ENCODE data around the gene RMND5A. TPM values are rescaled to one million over a fixed set of nuclear protein-coding genes. Genes with fewer than 3 reads are reported as not detected.
A peak's percentile ranks its signal among the peaks of the same experiment; 100 is the strongest.

Gene RMND5A
- polyA plus RNA-seq, 1 of the 3 experiments (the other 2 are of a cell fraction) = 4.3 TPM

DNA sequence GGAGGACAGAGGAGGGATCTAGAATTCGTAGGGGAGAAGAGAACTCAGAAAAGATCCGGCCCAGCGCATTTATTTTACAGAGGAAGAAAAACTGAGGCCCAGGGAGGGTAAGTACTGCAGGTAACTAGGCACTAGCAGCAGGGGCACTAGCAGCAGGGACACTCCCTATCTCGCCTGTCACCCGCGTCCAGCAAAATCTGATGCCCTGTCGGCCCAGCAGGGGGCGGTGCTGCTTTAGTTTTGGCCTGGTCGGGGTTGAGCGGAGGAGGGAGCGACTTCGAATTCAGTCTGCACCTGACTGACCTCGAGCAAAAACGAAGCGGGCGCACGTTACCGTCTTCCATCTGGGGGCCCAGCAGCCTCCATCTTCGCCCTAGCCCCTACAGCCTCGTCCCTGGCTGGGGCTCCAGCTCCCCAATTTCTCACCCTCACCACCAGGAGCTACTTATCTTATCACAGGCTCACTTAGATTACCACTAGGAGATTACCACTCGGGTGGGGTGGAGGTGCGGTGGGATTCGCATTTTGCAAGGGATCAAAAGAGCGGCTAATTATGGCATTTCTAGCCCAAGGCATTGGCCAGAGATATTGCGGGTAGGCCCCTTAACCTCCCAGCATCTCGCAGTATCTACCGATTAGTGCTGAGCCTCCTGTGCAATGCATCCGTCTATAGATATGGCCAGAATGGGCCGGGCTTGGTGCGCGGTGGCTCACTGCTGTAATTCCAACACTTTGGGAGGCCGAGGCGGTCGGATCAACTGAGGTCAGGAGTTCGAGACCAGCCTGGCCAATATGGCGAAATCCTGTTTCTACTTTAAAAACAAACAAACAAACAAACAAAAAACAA is 88.4 kb downstream of the RMND5A start:
- no peaks in the 10 kb centered on the region; the same call in 1 of the 2 replicates for H3K27me3 ChIP-seq (ENCODE audit: insufficient read depth)
- peak overlapping the region; percentile 98 for H3K4me2 ChIP-seq
- H3K9ac ChIP-seq = no peak overlapping the region
- peaks cover 0 to 11% of the 10 kb centered on the region in 2 experiments; a peak in 2 of 4 replicates for H3K4me1 ChIP-seq (ENCODE audit: control insufficient read depth in 1 of 2, insufficient read depth in 2 of 2, low read depth in 1 of 2, low read length in 1 of 2)
- WGBS (ENCODE audit: low lambda C conversion rate) = 20% methylated on average over 32 of the region's 36 CpGs
- H3K27ac ChIP-seq (ENCODE audit: low read depth in 2 of 2, low read length in 1 of 2) = peak overlapping the region in 1 of 2 experiments; percentile 73; a peak in 2 of 4 replicates
- H4K20me1 ChIP-seq (ENCODE audit: insufficient read depth) = no peaks in the 10 kb centered on the region
- H3K9me3 ChIP-seq = no peaks in the 10 kb centered on the region
- H2AFZ ChIP-seq (ENCODE audit: low read depth) = peak overlapping the region; percentile 92
- H3K79me2 ChIP-seq (ENCODE audit: insufficient read depth) = no peaks in the 10 kb centered on the region
- CTCF ChIA-PET = interaction anchor here (0.6 to 2.7 kb wide), 14 partner anchors 9 to 246 kb away, joined by 3 to 25 read pairs (median 4); partner anchors contain the start of genes CD8A and CHMP3
- peak overlapping the region; percentile 53 to 70 for H3K4me3 ChIP-seq (ENCODE audit: low read depth in 2 of 2, low read length in 1 of 2)
- H3F3A ChIP-seq (replicated peaks; ENCODE audit: insufficient read depth) = no peaks in the 10 kb centered on the region
- H3K9me2 ChIP-seq = no peaks in the 10 kb centered on the region
- peak; percentile 96 for DNase-seq
- POLR2A ChIA-PET = interaction anchor here (0.6 to 1.2 kb wide), 3 partner anchors 11 to 21 kb away, joined by 3 read pairs; no protein-coding TSS in a partner anchor
- H3K36me3 ChIP-seq (replicated peaks in 1 of 2; ENCODE audit: control insufficient read depth in 1 of 2, insufficient read depth in 2 of 2, low read length in 1 of 2) = no peaks in the 10 kb centered on the region
- TF ChIP-seq TEAD4 (IDR thresholded peaks at IDR 0.05; ENCODE audit: borderline replicate concordance, insufficient read depth) = no peak
- TF ChIP-seq, protein P1, sequence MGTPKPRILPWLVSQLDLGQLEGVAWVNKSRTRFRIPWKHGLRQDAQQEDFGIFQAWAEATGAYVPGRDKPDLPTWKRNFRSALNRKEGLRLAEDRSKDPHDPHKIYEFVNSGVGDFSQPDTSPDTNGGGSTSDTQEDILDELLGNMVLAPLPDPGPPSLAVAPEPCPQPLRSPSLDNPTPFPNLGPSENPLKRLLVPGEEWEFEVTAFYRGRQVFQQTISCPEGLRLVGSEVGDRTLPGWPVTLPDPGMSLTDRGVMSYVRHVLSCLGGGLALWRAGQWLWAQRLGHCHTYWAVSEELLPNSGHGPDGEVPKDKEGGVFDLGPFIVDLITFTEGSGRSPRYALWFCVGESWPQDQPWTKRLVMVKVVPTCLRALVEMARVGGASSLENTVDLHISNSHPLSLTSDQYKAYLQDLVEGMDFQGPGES (IDR thresholded peaks at IDR 0.05; ENCODE audit: low read depth, low read length) = no peak
- TF ChIP-seq EZH2phosphoT487 (IDR thresholded peaks at IDR 0.05; ENCODE audit: borderline replicate concordance, low read depth) = no peak
- no peak for TF ChIP-seq GABPA (IDR thresholded peaks at IDR 0.05; ENCODE audit: low read depth)
- TF ChIP-seq ELF1 (IDR thresholded peaks at IDR 0.05) = no peak
- TF ChIP-seq RFX5 (IDR thresholded peaks at IDR 0.05; ENCODE audit: low read length) = no peak
- TF ChIP-seq FOXJ3 (CRISPR knock-in tag; IDR thresholded peaks at IDR 0.05) = no peak
- TF ChIP-seq MXI1 (IDR thresholded peaks at IDR 0.05; ENCODE audit: low read depth, low read length) = peak; percentile 19; the same call in 1 of the 2 replicates
- no peak for TF ChIP-seq FOXM1 (IDR thresholded peaks at IDR 0.05; ENCODE audit: low read depth)
- TF ChIP-seq RCOR1 (IDR thresholded peaks at IDR 0.05; ENCODE audit: low read length) = peak; percentile 24; the same call in 1 of the 2 replicates
- TF ChIP-seq, protein P2, sequence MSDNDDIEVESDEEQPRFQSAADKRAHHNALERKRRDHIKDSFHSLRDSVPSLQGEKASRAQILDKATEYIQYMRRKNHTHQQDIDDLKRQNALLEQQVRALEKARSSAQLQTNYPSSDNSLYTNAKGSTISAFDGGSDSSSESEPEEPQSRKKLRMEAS (IDR thresholded peaks at IDR 0.05; ENCODE audit: low read depth) = peak; percentile 77
- TF ChIP-seq, protein P3, sequence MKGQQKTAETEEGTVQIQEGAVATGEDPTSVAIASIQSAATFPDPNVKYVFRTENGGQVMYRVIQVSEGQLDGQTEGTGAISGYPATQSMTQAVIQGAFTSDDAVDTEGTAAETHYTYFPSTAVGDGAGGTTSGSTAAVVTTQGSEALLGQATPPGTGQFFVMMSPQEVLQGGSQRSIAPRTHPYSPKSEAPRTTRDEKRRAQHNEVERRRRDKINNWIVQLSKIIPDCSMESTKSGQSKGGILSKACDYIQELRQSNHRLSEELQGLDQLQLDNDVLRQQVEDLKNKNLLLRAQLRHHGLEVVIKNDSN (IDR thresholded peaks at IDR 0.05; ENCODE audit: borderline replicate concordance, low read depth) = no peak
- TF ChIP-seq TCF12 (IDR thresholded peaks at IDR 0.05) = no peak
- TF ChIP-seq, protein P4, sequence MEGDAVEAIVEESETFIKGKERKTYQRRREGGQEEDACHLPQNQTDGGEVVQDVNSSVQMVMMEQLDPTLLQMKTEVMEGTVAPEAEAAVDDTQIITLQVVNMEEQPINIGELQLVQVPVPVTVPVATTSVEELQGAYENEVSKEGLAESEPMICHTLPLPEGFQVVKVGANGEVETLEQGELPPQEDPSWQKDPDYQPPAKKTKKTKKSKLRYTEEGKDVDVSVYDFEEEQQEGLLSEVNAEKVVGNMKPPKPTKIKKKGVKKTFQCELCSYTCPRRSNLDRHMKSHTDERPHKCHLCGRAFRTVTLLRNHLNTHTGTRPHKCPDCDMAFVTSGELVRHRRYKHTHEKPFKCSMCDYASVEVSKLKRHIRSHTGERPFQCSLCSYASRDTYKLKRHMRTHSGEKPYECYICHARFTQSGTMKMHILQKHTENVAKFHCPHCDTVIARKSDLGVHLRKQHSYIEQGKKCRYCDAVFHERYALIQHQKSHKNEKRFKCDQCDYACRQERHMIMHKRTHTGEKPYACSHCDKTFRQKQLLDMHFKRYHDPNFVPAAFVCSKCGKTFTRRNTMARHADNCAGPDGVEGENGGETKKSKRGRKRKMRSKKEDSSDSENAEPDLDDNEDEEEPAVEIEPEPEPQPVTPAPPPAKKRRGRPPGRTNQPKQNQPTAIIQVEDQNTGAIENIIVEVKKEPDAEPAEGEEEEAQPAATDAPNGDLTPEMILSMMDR (IDR thresholded peaks at IDR 0.05) = peak; percentile 89
- TF ChIP-seq, protein P5, sequence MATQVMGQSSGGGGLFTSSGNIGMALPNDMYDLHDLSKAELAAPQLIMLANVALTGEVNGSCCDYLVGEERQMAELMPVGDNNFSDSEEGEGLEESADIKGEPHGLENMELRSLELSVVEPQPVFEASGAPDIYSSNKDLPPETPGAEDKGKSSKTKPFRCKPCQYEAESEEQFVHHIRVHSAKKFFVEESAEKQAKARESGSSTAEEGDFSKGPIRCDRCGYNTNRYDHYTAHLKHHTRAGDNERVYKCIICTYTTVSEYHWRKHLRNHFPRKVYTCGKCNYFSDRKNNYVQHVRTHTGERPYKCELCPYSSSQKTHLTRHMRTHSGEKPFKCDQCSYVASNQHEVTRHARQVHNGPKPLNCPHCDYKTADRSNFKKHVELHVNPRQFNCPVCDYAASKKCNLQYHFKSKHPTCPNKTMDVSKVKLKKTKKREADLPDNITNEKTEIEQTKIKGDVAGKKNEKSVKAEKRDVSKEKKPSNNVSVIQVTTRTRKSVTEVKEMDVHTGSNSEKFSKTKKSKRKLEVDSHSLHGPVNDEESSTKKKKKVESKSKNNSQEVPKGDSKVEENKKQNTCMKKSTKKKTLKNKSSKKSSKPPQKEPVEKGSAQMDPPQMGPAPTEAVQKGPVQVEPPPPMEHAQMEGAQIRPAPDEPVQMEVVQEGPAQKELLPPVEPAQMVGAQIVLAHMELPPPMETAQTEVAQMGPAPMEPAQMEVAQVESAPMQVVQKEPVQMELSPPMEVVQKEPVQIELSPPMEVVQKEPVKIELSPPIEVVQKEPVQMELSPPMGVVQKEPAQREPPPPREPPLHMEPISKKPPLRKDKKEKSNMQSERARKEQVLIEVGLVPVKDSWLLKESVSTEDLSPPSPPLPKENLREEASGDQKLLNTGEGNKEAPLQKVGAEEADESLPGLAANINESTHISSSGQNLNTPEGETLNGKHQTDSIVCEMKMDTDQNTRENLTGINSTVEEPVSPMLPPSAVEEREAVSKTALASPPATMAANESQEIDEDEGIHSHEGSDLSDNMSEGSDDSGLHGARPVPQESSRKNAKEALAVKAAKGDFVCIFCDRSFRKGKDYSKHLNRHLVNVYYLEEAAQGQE (IDR thresholded peaks at IDR 0.05; ENCODE audit: low read depth, low read length) = 0 out of 2 replicates have a peak, but pooled peaks have one; percentile 19
- TF ChIP-seq NRF1 (IDR thresholded peaks at IDR 0.05; ENCODE audit: low read depth, low read length) = no peak
- peak; percentile 82 for TF ChIP-seq GATA2 (CRISPR knock-in tag; IDR thresholded peaks at IDR 0.05)
- TF ChIP-seq SMC3 (IDR thresholded peaks at IDR 0.05; ENCODE audit: low read depth, low read length) = peak; percentile 85
- TF ChIP-seq USF2 (IDR thresholded peaks at IDR 0.05; ENCODE audit: borderline replicate concordance, low read depth, low read length) = no peak
- TF ChIP-seq CHD2 (IDR thresholded peaks at IDR 0.05; ENCODE audit: low read length, partially characterized antibody) = no peak
- no peak for TF ChIP-seq YY1 (IDR thresholded peaks at IDR 0.05; ENCODE audit: low read depth)
- no peak for TF ChIP-seq FOSL2 (IDR thresholded peaks at IDR 0.05; ENCODE audit: borderline replicate concordance, low read depth)
- no peak for TF ChIP-seq NFIC (IDR thresholded peaks at IDR 0.05; ENCODE audit: borderline replicate concordance)
- TF ChIP-seq SIN3A (IDR thresholded peaks at IDR 0.05; ENCODE audit: borderline replicate concordance, low read depth, low read length) = no peak
